Measurements from ENCODE around the gene ZFAND6. TPM values are rescaled to one million over a fixed set of nuclear protein-coding genes. Genes with fewer than 3 reads are reported as not detected.
A peak's percentile ranks its signal among the peaks of the same experiment; 100 is the strongest.
"Not testable (repeated sequence)": the region's sequence is repeated elsewhere in the genome, so short reads cannot be mapped to it uniquely, and the experiment has no call there.

ZFAND6 gene
- total RNA-seq, 1 donor from 2014 or later = 76.7 TPM

- Histone ChIP-seq H3K27ac (no peak overlapping the region), H3K4me3 (no peak overlapping the region), H3K27me3 (ENCODE audit: low read depth) (no peaks in the 10 kb centered on the region), H3K4me1 (peaks cover 13% of the 10 kb centered on the region), H3K9me3 (no peaks in the 10 kb centered on the region), H3K36me3 (no peaks in the 10 kb centered on the region)
- TF ChIP-seq CTCF (IDR thresholded peaks at IDR 0.05) = no peak
- ATAC-seq (peak; percentile 75 to 89), DNase-seq (peak; percentile 55)
- intact Hi-C loops (cut with DNase I) = no loop called here
These were observed 34.5 kb downstream of the ZFAND6 start for GRCh38 chr15:80093854-80094418.

- ATAC-seq (no peak), DNase-seq (no peak)
- no peaks in the 10 kb centered on the region for H3K36me3 ChIP-seq
- intact Hi-C loops (cut with DNase I) = no loop called here
- H3K27me3 ChIP-seq (ENCODE audit: low read depth) = no peaks in the 10 kb centered on the region
- TF ChIP-seq CTCF (IDR thresholded peaks at IDR 0.05) = no peak
- no peak overlapping the region for H3K4me3 ChIP-seq
- H3K9me3 ChIP-seq = no peaks in the 10 kb centered on the region
- no peak overlapping the region for H3K27ac ChIP-seq
- peaks cover 17% of the 10 kb centered on the region for H3K4me1 ChIP-seq
These were observed 36.0 kb downstream of the ZFAND6 start for GRCh38 chr15:80095511-80095910.

GRCh38 chr15:80095969-80096368 lies 36.5 kb downstream of the ZFAND6 start:
- DNase-seq = no peak
- Histone ChIP-seq H3K9me3 (no peaks in the 10 kb centered on the region), H3K4me1 (peaks cover 17% of the 10 kb centered on the region), H3K4me3 (no peak overlapping the region), H3K27ac (no peak overlapping the region), H3K36me3 (no peaks in the 10 kb centered on the region), H3K27me3 (ENCODE audit: low read depth) (no peaks in the 10 kb centered on the region)
- intact Hi-C loops (cut with DNase I) = no loop called here
- TF ChIP-seq CTCF (IDR thresholded peaks at IDR 0.05) = no peak
- no peak for ATAC-seq

- Histone ChIP-seq H3K36me3 (no peaks in the 10 kb centered on the region), H3K27me3 (ENCODE audit: low read depth) (no peaks in the 10 kb centered on the region), H3K4me1 (peaks cover 17% of the 10 kb centered on the region), H3K27ac (no peak overlapping the region), H3K9me3 (no peaks in the 10 kb centered on the region), H3K4me3 (no peak overlapping the region)
- ATAC-seq = no peak
- DNase-seq = no peak
- intact Hi-C loops (cut with DNase I) = no loop called here
- TF ChIP-seq CTCF (IDR thresholded peaks at IDR 0.05) = no peak
These were observed 38.9 kb downstream of the ZFAND6 start for GRCh38 chr15:80098341-80098740.

- H3K27me3 ChIP-seq (ENCODE audit: low read depth) = no peaks in the 10 kb centered on the region
- no peak for ATAC-seq
- H3K27ac ChIP-seq = no peak overlapping the region
- H3K4me1 ChIP-seq = peaks cover 17% of the 10 kb centered on the region
- TF ChIP-seq CTCF (IDR thresholded peaks at IDR 0.05) = no peak
- no peak overlapping the region for H3K4me3 ChIP-seq
- H3K9me3 ChIP-seq = no peaks in the 10 kb centered on the region
- no peak for DNase-seq
- intact Hi-C loops (cut with DNase I) = no loop called here
- H3K36me3 ChIP-seq = no peaks in the 10 kb centered on the region
These were observed 39.8 kb downstream of the ZFAND6 start for GRCh38 chr15:80099241-80099640.

GRCh38 chr15:80099662-80100061 lies 40.2 kb downstream of the ZFAND6 start:
- H3K4me3 ChIP-seq = not testable (repeated sequence)

More at GRCh38 chr15:80099662-80100061, 40.2 kb downstream of the ZFAND6 start:
- H3K27ac ChIP-seq; H3K27me3 ChIP-seq (ENCODE audit: low read depth); ATAC-seq; intact Hi-C loops (cut with DNase I); DNase-seq; H3K9me3 ChIP-seq; H3K36me3 ChIP-seq: not testable (repeated sequence)
- peaks cover 17% of the 10 kb centered on the region for H3K4me1 ChIP-seq

Data from lower lobe of right lung (tissue), 2 donors.